ENCODE measurements around the gene NAALADL1.

- TF ChIP-seq, protein P1, sequence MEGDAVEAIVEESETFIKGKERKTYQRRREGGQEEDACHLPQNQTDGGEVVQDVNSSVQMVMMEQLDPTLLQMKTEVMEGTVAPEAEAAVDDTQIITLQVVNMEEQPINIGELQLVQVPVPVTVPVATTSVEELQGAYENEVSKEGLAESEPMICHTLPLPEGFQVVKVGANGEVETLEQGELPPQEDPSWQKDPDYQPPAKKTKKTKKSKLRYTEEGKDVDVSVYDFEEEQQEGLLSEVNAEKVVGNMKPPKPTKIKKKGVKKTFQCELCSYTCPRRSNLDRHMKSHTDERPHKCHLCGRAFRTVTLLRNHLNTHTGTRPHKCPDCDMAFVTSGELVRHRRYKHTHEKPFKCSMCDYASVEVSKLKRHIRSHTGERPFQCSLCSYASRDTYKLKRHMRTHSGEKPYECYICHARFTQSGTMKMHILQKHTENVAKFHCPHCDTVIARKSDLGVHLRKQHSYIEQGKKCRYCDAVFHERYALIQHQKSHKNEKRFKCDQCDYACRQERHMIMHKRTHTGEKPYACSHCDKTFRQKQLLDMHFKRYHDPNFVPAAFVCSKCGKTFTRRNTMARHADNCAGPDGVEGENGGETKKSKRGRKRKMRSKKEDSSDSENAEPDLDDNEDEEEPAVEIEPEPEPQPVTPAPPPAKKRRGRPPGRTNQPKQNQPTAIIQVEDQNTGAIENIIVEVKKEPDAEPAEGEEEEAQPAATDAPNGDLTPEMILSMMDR (IDR thresholded peaks at IDR 0.05), result no peak
- no peak for TF ChIP-seq POLR2AphosphoS5 (IDR thresholded peaks at IDR 0.05)
- TF ChIP-seq EP300 (IDR thresholded peaks at IDR 0.05), result no peak
Observed at GRCh38 chr11:65107078-65107477, 48.7 kb upstream of the NAALADL1 start.

Data from suprapubic skin (tissue), 4 donors.